Pancreas (tissue), 10 donors: Measurements from ENCODE around the gene AMELY. TPM values are rescaled to one million over a fixed set of nuclear protein-coding genes. Genes with fewer than 3 reads are reported as not detected.
"Not testable (repeated sequence)": the region's sequence is repeated elsewhere in the genome, so short reads cannot be mapped to it uniquely, and the experiment has no call there.

Source experiments
- ATAC-seq, 4 donors: fragments of 200-7000 bp; cut with Tn5 transposase; one replicate each; pipeline versions ENCODE4 v1.8.0 to v1.9.1; 2020; ENCODE audit warnings: mild to moderate bottlenecking in 4 of 4, moderate library complexity in 4 of 4
- DNase-seq, 6 donors: peaks; one replicate each; pipeline ENCODE4 v3.0.0-alpha.2; 2020
- FAIRE-seq: peaks from 2 replicates; lab custom pipeline; 2012; peaks lifted over from hg19 to GRCh38; lab: Jason Lieb, UNC
- H3K27ac ChIP-seq, 4 donors: fragments of 200-600 bp; sonication (generic); 1 replicate in 3 of 4; 2 replicates in 1 of 4; pipeline versions ENCODE4 v1.5.0 to v1.8.0; 2020
- H3K27me3 ChIP-seq, 4 donors: fragments of 200-600 bp; one replicate each; pipeline ENCODE4 v1.8.0; 2021
- H3K36me3 ChIP-seq, 3 donors: fragments of 200-600 bp; sonication (generic) in 1 of 3; one replicate each; pipeline versions ENCODE4 v1.5.0 to v1.8.0; 2020 to 2021
- H3K4me1 ChIP-seq, 3 donors: fragments of 200-600 bp; one replicate each; pipeline ENCODE4 v1.8.0; 2021
- H3K4me3 ChIP-seq, 4 donors: fragments of 200-600 bp; sonication (generic) in 2 of 4; one replicate each; pipeline versions ENCODE4 v1.5.0 to v1.8.0; 2020 to 2021
- H3K9me3 ChIP-seq, 4 donors: fragments of 200-600 bp; one replicate each; pipeline ENCODE4 v1.8.0; 2021
- WGBS, 2 donors: extraction: QIAGEN DNeasy Blood & Tissue Kit; methylation state at CpG; one replicate each; pipeline ENCODE4 v1.1.7; 2013; 5-methylcytosine and 5-hydroxymethylcytosine counted together
- intact Hi-C, 3 donors: fragments of 100-400 bp; cut with DNase I; formaldehyde crosslinking; loops; one replicate each; pipeline versions ENCODE4 v1.11.1 to v1.14.2; 2022
- polyA plus RNA-seq, 2 donors: library from polyadenylated mRNA; stranded (reverse); fragments of 200-250 nt; gene quantifications; one replicate each; pipeline ENCODE4 v1.2.3, GENCODE V29; 2013
- total RNA-seq, 6 donors: library from RNA; stranded (reverse); fragmentation: NEBNext Ultra II Directional in 4 of 6; extraction: Animal tissue kit (Norgen Biotek cat#: 25700) in 4 of 6; gene quantifications; one replicate each; pipeline versions ENCODE4 v1.2.1 to v1.2.4, GENCODE V29; 2021 to 2023
- TF ChIP-seq, protein P1 (sequence below), 4 donors: fragments of 200-600 bp; sonication (generic) in 3 of 4; IDR thresholded peaks; one replicate each; pipeline versions ENCODE4 v1.5.0 to v1.8.0; 2021; ENCODE audit warnings: antibody characterized with exemption in 4 of 4
- donor health status: healthy with polysubstance abuse.
- donor health status: DM: no; HTN: no; CAD: no; lungs with moderate emphysema.
- donor health status: DM: no; HTN: no; CAD: no.
- donor health status: control.
- donor health status: control.
- donor health status: Bipolar disorder and iron deficiency.
- donor health status: DM: yes; HTN: yes; CAD: no.
- donor health status: DM: no; HTN: no; CAD: no.
- donor health status: DM: no; HTN: no; CAD: no.
- donor health status: DM: yes; HTN: yes; CAD: no.

AMELY gene
- total and polyA plus RNA-seq, 8 donors: 0.23 to 0.31 TPM; not detected in 6

- intact Hi-C loops: no loop called here
- TF ChIP-seq, protein P1, sequence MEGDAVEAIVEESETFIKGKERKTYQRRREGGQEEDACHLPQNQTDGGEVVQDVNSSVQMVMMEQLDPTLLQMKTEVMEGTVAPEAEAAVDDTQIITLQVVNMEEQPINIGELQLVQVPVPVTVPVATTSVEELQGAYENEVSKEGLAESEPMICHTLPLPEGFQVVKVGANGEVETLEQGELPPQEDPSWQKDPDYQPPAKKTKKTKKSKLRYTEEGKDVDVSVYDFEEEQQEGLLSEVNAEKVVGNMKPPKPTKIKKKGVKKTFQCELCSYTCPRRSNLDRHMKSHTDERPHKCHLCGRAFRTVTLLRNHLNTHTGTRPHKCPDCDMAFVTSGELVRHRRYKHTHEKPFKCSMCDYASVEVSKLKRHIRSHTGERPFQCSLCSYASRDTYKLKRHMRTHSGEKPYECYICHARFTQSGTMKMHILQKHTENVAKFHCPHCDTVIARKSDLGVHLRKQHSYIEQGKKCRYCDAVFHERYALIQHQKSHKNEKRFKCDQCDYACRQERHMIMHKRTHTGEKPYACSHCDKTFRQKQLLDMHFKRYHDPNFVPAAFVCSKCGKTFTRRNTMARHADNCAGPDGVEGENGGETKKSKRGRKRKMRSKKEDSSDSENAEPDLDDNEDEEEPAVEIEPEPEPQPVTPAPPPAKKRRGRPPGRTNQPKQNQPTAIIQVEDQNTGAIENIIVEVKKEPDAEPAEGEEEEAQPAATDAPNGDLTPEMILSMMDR (IDR thresholded peaks at IDR 0.05): no peak
- no peak within 1 kb of the TSS for H3K27ac ChIP-seq
- ATAC-seq: no peak
- DNase-seq: peak in 1 of 6 donors; percentile 57
- 1% methylated on average over 88 of the region's 91 CpGs; no CpG with 5 or more reads in 1 of the 2 donors for WGBS, 2 donors
- no peak within 1 kb of the TSS for H3K4me3 ChIP-seq
- H3K36me3 ChIP-seq: no peaks in the 10 kb centered on the region
- no peaks in the 10 kb centered on the region for H3K27me3 ChIP-seq
- H3K9me3 ChIP-seq: no peaks in the 10 kb centered on the region
- H3K4me1 ChIP-seq: no peaks in the 10 kb centered on the region
- FAIRE-seq: no peak
Observed at GRCh38 chrY:6910372-6911252, 940 bp downstream of the AMELY start, which contains the start of gene TBL1Y. TSS of gene TBL1Y (plus strand) at chrY:6910697. CDS start at chrY:7025085, 114,388 bp downstream.

DNA sequence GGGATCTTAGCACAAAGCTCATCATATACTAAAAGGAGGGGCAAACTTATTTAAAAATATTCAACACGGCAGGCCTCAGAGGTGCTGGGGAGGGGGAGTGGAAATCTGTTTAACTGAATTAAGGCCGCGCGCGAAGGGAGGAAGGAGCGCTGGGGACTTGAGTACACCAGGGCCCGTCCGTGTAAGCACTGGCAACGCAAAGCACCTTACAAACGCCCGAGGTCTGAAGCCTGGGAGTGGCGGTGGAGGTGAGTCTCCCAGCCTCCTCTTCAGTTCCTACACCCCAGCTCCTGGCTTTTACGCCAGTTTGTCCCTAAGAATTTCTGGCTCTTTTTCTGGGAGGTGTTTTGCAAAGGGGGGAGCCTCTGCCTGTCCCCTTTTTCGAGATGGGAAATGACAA, 1.7 kb downstream of the AMELY start:
- H3K9me3 ChIP-seq: no peaks in the 10 kb centered on the region
- WGBS, 2 donors: 1% methylated on average over 14 of the region's 14 CpGs; no CpG with 5 or more reads in 1 of the 2 donors
- DNase-seq (no peak), FAIRE-seq (no peak), ATAC-seq (no peak)
- H3K27ac ChIP-seq: no peak overlapping the region
- intact Hi-C loops: no loop called here
- no peaks in the 10 kb centered on the region for H3K36me3 ChIP-seq
- TF ChIP-seq, protein P1 (IDR thresholded peaks at IDR 0.05): no peak
- H3K4me3 ChIP-seq: no peak overlapping the region
- no peaks in the 10 kb centered on the region for H3K27me3 ChIP-seq
- H3K4me1 ChIP-seq: no peaks in the 10 kb centered on the region

GRCh38 chrY:6909118-6909521, 2.4 kb downstream of the AMELY start:
- H3K27ac ChIP-seq: no peak overlapping the region
- intact Hi-C loops: no loop called here
- H3K4me3 ChIP-seq: no peak overlapping the region
- H3K9me3 ChIP-seq: no peaks in the 10 kb centered on the region
- TF ChIP-seq, protein P1 (IDR thresholded peaks at IDR 0.05): no peak
- H3K4me1 ChIP-seq: no peaks in the 10 kb centered on the region
- FAIRE-seq (no peak), DNase-seq (peak in 1 of 6 donors; percentile 18), ATAC-seq (no peak)
- 0% methylated on average over 14 of the region's 14 CpGs; no CpG with 5 or more reads in 1 of the 2 donors for WGBS, 2 donors
- H3K36me3 ChIP-seq: no peaks in the 10 kb centered on the region
- H3K27me3 ChIP-seq: no peaks in the 10 kb centered on the region

DNA sequence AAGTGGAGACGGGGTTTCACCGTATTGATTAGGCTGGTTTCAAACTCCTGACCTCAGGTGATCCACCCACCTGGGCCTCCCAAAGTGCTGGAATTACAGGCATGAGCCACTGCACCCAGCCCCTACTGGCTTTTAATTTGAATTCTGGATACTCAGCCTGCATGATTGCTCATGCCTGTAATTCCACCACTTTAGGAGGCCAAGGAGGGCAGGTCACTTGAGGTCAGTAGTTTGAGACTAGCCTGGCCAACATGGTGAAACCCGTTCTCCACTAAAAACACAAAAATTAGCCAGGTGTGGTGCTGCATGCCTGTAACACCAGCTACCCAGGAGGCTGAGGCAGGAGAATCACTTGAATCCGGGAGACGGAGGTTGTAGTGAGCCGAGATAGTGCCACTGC, 3.5 kb downstream of the AMELY start:
- H3K4me1 ChIP-seq, H3K36me3 ChIP-seq, H3K27me3 ChIP-seq, H3K4me3 ChIP-seq, intact Hi-C loops, ATAC-seq, H3K9me3 ChIP-seq, H3K27ac ChIP-seq, FAIRE-seq, DNase-seq: not testable (repeated sequence)
- WGBS, 2 donors: 45% methylated on average over 6 of the region's 6 CpGs; no CpG with 5 or more reads in 1 of the 2 donors

DNA sequence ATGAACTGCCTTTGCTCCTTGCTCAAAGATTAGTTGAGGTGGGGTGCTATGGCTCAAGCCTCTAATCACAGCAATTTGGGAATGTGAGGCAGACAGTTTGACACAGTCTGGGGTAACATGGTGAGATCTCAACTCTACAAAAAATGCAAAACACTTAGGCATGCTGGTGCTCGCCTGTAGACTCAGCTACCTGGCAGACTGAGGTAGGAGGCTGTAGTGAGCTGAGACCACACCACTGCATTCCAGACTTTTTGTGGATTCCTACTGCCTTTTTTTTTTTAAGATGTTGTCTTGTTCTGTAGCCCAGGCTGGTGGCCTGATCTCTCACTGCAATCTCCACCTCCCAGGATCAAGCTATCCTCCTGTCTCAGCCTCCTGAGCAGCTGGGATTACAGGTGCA, 4.0 kb downstream of the AMELY start:
- Histone ChIP-seq H3K4me1 (no peaks in the 10 kb centered on the region), H3K27ac (no peak overlapping the region), H3K27me3 (no peaks in the 10 kb centered on the region), H3K9me3 (no peaks in the 10 kb centered on the region), H3K4me3 (no peak overlapping the region), H3K36me3 (no peaks in the 10 kb centered on the region)
- ATAC-seq: no peak
- FAIRE-seq: no peak
- WGBS, 2 donors: 89% methylated on average over 1 of the region's 1 CpG; no CpG with 5 or more reads in 1 of the 2 donors
- no peak for DNase-seq
- intact Hi-C loops: no loop called here
- TF ChIP-seq, protein P1 (IDR thresholded peaks at IDR 0.05): no peak

DNA sequence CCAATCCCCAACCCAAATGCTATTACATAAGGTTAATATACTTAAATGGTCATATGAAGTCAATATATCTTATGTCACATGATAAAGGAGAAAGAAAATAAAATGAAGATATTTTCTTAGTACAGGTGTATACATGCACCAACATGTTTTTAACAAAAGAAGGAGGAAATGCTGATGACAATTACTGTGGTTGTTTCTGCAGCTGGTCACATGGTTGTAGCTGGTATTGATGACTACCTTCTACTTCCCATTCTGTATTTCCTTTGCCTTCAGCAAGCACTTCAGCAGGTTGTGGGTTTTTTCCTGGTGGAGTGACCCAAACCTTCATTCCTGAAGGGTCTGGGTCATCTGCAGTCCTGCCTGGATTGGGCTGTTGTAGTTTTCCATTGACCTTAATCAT, 9.4 kb downstream of the AMELY start:
- ATAC-seq: not testable (repeated sequence)

More for the DNA sequence above, 9.4 kb downstream of the AMELY start:
- intact Hi-C loops, FAIRE-seq, H3K27ac ChIP-seq, H3K36me3 ChIP-seq, H3K9me3 ChIP-seq, H3K4me1 ChIP-seq, DNase-seq, H3K4me3 ChIP-seq, H3K27me3 ChIP-seq: not testable (repeated sequence)
